Thyroid gland (tissue), 4 donors: ENCODE results near the gene SLC25A21.

Source experiments
- POLR2A ChIP-seq, 2 donors: fragments of 450-650 bp; IDR thresholded peaks; one replicate each; pipeline ENCODE4 v1.6.1; 2017; ENCODE audit warnings: antibody characterized with exemption in 2 of 2, mild to moderate bottlenecking in 2 of 2, moderate library complexity in 1 of 2
- TF ChIP-seq, protein P1 (sequence below), 6 experiments: fragments of 200-600 bp in 3 of 6; fragments of 450-650 bp in 3 of 6; sonication (generic) in 3 of 6; IDR thresholded peaks; one replicate each; pipeline ENCODE4 v1.5.1; 2016 to 2019; ENCODE audit warnings: antibody characterized with exemption in 6 of 6, mild to moderate bottlenecking in 2 of 6, inconsistent platforms in 1 of 6, moderate library complexity in 1 of 6

DNA sequence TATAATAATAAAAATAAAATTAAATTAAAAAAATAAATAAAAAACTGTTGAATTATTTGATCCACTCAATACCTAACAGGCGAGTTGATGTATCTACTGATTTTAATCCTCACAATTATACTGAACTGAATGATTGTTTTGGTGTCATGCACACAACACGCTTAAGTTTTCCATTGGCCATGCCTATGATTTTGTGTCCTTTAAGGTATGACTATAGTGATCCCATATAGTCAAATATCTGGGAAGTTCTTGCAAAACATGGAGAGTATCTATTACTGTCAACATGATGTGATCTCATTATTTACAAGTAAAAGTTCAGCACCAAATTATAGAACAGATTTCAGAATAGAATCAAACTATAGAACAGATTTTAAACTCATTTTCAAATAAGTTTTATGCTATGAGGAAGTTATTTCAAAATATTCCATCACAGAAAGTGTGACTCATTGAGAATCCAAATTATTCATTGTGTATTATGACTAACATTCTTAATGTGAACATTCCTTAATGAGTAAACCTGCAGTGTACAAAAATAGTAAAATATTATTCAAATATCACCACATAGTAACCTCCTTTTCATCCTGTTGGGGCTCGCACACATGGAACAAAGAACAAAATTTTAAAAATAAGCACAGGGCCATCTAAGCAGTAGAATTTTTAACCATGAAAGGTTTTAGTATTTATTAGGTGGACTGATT, 190.4 kb downstream of the SLC25A21 start:
- TF ChIP-seq, protein P1, sequence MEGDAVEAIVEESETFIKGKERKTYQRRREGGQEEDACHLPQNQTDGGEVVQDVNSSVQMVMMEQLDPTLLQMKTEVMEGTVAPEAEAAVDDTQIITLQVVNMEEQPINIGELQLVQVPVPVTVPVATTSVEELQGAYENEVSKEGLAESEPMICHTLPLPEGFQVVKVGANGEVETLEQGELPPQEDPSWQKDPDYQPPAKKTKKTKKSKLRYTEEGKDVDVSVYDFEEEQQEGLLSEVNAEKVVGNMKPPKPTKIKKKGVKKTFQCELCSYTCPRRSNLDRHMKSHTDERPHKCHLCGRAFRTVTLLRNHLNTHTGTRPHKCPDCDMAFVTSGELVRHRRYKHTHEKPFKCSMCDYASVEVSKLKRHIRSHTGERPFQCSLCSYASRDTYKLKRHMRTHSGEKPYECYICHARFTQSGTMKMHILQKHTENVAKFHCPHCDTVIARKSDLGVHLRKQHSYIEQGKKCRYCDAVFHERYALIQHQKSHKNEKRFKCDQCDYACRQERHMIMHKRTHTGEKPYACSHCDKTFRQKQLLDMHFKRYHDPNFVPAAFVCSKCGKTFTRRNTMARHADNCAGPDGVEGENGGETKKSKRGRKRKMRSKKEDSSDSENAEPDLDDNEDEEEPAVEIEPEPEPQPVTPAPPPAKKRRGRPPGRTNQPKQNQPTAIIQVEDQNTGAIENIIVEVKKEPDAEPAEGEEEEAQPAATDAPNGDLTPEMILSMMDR (IDR thresholded peaks at IDR 0.05), result no peak
- TF ChIP-seq POLR2A (IDR thresholded peaks at IDR 0.05), result no peak
